ENCODE results near the gene KRTAP11-1. TPM values are rescaled to one million over a fixed set of nuclear protein-coding genes. Genes with fewer than 3 reads are reported as not detected.

Gene KRTAP11-1, protein sequence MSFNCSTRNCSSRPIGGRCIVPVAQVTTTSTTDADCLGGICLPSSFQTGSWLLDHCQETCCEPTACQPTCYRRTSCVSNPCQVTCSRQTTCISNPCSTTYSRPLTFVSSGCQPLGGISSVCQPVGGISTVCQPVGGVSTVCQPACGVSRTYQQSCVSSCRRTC
- total RNA-seq = not detected in 2 replicates

DNA sequence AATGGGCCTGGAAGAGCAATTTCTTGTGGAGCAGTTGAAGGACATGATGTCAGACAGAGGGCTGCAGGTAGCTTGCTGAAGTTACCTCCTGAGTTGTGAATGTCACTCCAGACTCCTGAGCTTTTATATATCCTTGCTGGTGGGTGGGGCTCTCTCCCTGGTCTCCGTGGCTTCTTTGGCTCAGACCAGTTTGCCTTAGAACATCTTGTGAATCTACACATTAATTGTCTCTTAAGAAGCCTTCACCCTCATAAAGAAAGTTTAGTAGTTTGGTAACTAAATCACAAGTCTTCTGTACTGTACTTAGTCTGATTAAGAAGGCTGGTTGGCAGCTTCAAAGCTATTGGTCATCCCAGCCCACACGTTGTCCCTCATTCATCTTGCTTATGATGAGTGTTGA lies at the start of gene KRTAP11-1:
TSS of gene KRTAP11-1 (minus strand) at position 101 of the 400 bp plus-strand sequence. CDS start at position 45, 56 bp downstream.
- no peak for DNase-seq (ENCODE audit: extremely low read depth, low read depth, low spot score)

DNA sequence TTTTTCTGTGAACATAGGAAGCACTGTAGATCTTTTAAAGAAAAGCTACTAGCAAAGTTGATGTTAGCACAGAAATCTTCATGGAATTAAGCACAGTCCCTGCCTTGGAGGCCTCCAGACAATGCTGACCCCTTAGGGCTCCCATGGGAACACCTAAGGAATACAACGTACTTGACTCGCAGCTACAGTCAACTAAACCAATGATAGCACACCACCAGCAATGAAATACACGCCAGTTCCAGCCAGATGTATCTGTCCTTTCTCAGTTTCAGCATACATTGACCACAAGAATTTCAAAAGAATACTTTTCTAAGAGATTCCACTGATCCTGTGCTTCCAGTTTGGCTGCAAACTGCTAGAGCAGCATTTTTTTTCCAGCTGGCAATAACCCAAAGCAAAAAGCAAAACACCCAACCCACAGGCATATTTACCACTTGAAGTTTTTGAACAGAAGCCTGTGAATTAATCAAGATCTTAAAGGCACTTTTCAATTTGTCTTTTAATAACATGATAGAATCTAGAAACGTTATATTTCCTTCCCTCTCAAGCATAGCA lies 42.8 kb upstream of the KRTAP11-1 start:
- no peak for DNase-seq (ENCODE audit: extremely low read depth, low read depth, low spot score)

GRCh38 chr21:30921129-30921528 lies 39.7 kb upstream of the KRTAP11-1 start:
- no peak for DNase-seq (ENCODE audit: extremely low read depth, low read depth, low spot score)

DNA sequence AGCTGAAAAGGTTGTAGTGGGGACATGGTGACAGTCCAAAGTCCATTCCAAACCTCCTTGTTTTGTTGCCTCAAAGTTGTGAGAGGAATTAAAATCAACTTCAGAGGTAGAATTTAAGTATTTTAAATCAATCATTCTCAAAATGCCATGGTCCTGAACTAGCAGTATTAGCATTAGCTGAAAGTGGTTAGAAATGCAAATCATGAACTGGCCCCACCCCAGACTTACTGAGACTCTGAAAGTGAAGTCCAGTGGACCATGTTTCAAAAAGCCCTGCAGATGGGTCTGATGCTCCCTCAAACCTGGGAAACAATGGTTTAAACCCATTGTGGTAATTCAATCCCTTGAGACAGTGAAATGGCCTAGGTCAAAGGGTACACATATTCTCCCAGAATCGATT lies 36.2 kb upstream of the KRTAP11-1 start:
- no peak for DNase-seq (ENCODE audit: extremely low read depth, low read depth, low spot score)

DNA sequence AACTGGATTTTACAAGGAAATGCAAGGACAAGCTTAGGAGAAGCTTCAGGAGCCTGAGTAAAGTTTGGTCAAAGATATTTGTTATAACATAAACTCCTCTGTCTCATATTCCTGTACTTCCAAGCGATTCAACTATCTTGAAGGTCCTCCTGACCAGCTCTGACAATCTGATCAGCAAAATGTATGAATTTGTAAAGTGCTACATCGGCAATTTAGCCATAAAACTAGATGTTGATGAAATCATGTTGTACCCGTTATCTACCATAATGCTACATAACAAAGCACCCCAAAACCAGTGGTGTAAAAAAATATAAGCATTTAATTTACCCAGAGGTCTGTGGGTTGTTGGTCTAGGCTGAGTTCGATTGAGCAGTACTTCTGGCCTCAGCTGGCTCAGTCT lies 19.5 kb upstream of the KRTAP11-1 start:
- no peak for DNase-seq (ENCODE audit: extremely low read depth, low read depth, low spot score)

- no peak for DNase-seq (ENCODE audit: extremely low read depth, low read depth, low spot score)
These were observed 1.7 kb upstream of the KRTAP11-1 start for GRCh38 chr21:30882866-30883597.

DNA sequence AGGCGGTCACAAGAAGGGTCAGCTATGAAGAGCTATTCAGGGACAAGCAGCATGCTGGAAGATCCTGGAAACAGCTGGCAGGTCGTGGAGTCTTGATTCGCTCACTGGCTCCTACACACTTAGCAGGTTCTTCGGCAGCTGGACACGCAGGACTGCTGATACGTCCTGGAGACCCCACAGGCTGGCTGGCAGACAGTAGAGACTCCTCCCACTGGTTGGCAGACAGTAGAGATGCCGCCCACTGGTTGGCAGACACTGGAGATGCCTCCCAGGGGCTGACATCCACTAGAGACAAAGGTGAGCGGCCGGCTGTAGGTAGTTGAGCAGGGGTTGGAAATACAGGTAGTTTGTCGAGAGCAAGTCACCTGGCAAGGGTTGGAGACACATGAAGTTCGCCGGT lies 466 bp downstream of the KRTAP11-1 start:
- DNase-seq (ENCODE audit: extremely low read depth, low read depth, low spot score) = no peak

DNA sequence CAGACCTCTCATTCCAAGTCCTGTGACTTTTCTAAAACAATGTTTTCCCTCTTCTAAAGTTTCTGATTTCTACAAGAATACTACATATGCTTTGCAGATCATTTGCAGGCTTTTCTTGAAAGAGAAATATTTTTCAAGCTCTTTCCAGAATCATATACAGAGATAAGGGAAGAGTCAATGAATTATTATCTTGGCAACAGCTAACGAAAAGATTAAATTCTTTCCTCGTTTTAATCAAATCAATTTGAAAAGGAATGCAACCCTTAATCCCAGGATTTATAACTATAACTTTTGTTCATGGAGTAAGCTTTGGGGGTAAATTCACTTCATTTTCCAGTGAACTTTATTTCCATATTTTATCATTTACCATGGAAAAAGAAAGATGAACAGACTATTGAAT lies 6.9 kb downstream of the KRTAP11-1 start:
- no peak for DNase-seq (ENCODE audit: extremely low read depth, low read depth, low spot score)

- no peak for DNase-seq (ENCODE audit: extremely low read depth, low read depth, low spot score)
These were observed 33.5 kb downstream of the KRTAP11-1 start for GRCh38 chr21:30847627-30848500.

DNA sequence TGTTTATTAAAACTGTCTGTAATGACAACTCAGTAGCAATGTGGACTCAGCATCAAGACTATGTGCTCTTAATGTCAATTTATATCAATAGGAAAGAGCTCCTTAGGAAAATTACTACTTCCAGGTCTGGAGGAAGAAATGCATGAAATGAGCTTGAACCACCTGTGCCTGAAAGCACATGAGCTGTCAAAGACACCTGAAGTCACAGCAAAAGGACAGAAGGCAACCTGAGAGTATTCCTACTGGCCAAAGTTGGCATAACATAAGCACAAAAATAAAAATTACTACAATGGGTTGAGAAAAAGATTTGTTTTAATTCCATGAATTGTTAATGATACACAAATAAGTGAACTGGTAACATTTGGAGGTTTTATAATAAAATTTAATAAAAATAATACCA lies 38.4 kb downstream of the KRTAP11-1 start:
- DNase-seq (ENCODE audit: extremely low read depth, low read depth, low spot score) = no peak

GRCh38 chr21:30839304-30839703 lies 42.1 kb downstream of the KRTAP11-1 start:
- no peak for DNase-seq (ENCODE audit: extremely low read depth, low read depth, low spot score)

GRCh38 chr21:30838536-30838935 lies 42.8 kb downstream of the KRTAP11-1 start:
- no peak for DNase-seq (ENCODE audit: extremely low read depth, low read depth, low spot score)

GRCh38 chr21:30831194-30831765 lies 50.1 kb downstream of the KRTAP11-1 start:
- DNase-seq (ENCODE audit: extremely low read depth, low read depth, low spot score) = no peak

Other genes starting within 250 kb of the KRTAP11-1 start
- not detected in 2 replicates for gene KRTAP20-2, start 246.4 kb downstream of the KRTAP11-1 start, total RNA-seq
- not detected in 2 replicates for gene KRTAP20-3, start 238.7 kb downstream of the KRTAP11-1 start, total RNA-seq
- gene KRTAP21-3, start 162.8 kb downstream of the KRTAP11-1 start, total RNA-seq = not detected in 2 replicates
- gene KRTAP21-2, start 134.3 kb downstream of the KRTAP11-1 start, total RNA-seq = not detected in 2 replicates
- gene KRTAP21-1, start 126.2 kb downstream of the KRTAP11-1 start, total RNA-seq = not detected in 2 replicates
- gene KRTAP8-1, start 68.3 kb downstream of the KRTAP11-1 start, total RNA-seq = not detected in 2 replicates
- gene KRTAP7-1, start 51.8 kb downstream of the KRTAP11-1 start, total RNA-seq = not detected in 2 replicates
- gene KRTAP19-8, start 156.9 kb upstream of the KRTAP11-1 start, total RNA-seq = not detected in 2 replicates

All from glomerular endothelial cell (primary cell).